ENCODE data around the gene MYCL. TPM values are rescaled to one million over a fixed set of nuclear protein-coding genes. Genes with fewer than 3 reads are reported as not detected.

The MYCL gene
- total and polyA plus RNA-seq, 2 of the 13 experiments (the other 11 are each of a cell fraction or from before 2014, with no cell fraction given), result 0.31 to 1.7 TPM

GRCh38 chr1:39845569-39846566, 55.8 kb downstream of the MYCL start (continued):
- TF ChIP-seq ZHX1 (CRISPR knock-in tag; IDR thresholded peaks at IDR 0.05; ENCODE audit: low read depth) (no peak), ZNF616 (CRISPR knock-in tag; IDR thresholded peaks at IDR 0.05; ENCODE audit: low read depth) (no peak), HMG20B (CRISPR knock-in tag; conservative IDR thresholded peaks at IDR 0.05) (no peak), NFIC (IDR thresholded peaks at IDR 0.05; ENCODE audit: low read length) (peak; percentile 82), ETV5 (CRISPR knock-in tag; IDR thresholded peaks at IDR 0.05; ENCODE audit: borderline replicate concordance) (no peak), POGZ (CRISPR knock-in tag; IDR thresholded peaks at IDR 0.05) (no peak), ZNF550 (CRISPR knock-in tag; IDR thresholded peaks at IDR 0.05; ENCODE audit: borderline replicate concordance) (no peak), SMARCC2 (IDR thresholded peaks at IDR 0.05) (no peak), RELA (CRISPR knock-in tag; IDR thresholded peaks at IDR 0.05) (peak; percentile 66; the same call in 1 of the 2 replicates)
- TF ChIP-seq, protein P1, sequence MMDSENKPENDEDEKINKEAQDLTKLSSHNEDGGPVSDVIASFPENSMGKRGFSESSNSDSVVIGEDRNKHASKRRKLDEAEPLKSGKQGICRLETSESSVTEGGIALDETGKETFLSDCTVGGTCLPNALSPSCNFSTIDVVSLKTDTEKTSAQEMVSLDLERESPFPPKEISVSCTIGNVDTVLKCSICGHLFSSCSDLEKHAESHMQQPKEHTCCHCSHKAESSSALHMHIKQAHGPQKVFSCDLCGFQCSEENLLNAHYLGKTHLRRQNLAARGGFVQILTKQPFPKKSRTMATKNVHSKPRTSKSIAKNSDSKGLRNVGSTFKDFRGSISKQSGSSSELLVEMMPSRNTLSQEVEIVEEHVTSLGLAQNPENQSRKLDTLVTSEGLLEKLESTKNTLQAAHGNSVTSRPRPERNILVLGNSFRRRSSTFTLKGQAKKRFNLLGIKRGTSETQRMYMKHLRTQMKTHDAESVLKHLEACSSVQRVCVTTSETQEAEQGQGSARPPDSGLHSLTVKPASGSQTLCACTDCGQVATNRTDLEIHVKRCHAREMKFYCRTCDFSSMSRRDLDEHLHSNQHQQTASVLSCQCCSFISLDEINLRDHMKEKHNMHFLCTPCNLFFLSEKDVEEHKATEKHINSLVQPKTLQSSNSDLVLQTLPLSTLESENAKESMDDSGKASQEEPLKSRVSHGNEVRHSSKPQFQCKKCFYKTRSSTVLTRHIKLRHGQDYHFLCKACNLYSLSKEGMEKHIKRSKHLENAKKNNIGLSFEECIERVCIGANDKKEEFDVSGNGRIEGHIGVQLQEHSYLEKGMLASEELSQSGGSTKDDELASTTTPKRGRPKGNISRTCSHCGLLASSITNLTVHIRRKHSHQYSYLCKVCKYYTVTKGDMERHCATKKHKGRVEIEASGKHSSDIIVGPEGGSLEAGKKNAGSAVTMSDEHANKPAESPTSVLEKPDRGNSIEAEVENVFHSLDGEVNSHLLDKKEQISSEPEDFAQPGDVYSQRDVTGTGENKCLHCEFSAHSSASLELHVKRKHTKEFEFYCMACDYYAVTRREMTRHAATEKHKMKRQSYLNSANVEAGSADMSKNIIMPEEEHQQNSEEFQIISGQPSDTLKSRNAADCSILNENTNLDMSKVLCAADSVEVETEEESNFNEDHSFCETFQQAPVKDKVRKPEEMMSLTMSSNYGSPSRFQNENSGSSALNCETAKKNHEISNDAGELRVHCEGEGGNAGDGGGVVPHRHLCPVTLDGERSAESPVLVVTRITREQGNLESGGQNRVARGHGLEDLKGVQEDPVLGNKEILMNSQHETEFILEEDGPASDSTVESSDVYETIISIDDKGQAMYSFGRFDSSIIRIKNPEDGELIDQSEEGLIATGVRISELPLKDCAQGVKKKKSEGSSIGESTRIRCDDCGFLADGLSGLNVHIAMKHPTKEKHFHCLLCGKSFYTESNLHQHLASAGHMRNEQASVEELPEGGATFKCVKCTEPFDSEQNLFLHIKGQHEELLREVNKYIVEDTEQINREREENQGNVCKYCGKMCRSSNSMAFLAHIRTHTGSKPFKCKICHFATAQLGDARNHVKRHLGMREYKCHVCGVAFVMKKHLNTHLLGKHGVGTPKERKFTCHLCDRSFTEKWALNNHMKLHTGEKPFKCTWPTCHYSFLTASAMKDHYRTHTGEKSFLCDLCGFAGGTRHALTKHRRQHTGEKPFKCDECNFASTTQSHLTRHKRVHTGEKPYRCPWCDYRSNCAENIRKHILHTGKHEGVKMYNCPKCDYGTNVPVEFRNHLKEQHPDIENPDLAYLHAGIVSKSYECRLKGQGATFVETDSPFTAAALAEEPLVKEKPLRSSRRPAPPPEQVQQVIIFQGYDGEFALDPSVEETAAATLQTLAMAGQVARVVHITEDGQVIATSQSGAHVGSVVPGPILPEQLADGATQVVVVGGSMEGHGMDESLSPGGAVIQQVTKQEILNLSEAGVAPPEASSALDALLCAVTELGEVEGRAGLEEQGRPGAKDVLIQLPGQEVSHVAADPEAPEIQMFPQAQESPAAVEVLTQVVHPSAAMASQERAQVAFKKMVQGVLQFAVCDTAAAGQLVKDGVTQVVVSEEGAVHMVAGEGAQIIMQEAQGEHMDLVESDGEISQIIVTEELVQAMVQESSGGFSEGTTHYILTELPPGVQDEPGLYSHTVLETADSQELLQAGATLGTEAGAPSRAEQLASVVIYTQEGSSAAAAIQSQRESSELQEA (CRISPR knock-in tag; IDR thresholded peaks at IDR 0.05; ENCODE audit: not compliant biosample characterization), result no peak
- TF ChIP-seq, protein P2, sequence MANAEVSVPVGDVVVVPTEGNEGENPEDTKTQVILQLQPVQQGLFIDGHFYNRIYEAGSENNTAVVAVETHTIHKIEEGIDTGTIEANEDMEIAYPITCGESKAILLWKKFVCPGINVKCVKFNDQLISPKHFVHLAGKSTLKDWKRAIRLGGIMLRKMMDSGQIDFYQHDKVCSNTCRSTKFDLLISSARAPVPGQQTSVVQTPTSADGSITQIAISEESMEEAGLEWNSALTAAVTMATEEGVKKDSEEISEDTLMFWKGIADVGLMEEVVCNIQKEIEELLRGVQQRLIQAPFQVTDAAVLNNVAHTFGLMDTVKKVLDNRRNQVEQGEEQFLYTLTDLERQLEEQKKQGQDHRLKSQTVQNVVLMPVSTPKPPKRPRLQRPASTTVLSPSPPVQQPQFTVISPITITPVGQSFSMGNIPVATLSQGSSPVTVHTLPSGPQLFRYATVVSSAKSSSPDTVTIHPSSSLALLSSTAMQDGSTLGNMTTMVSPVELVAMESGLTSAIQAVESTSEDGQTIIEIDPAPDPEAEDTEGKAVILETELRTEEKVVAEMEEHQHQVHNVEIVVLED (CRISPR knock-in tag; IDR thresholded peaks at IDR 0.05; ENCODE audit: borderline replicate concordance), result no peak
- TF ChIP-seq, protein P3, sequence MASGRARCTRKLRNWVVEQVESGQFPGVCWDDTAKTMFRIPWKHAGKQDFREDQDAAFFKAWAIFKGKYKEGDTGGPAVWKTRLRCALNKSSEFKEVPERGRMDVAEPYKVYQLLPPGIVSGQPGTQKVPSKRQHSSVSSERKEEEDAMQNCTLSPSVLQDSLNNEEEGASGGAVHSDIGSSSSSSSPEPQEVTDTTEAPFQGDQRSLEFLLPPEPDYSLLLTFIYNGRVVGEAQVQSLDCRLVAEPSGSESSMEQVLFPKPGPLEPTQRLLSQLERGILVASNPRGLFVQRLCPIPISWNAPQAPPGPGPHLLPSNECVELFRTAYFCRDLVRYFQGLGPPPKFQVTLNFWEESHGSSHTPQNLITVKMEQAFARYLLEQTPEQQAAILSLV (CRISPR knock-in tag; IDR thresholded peaks at IDR 0.05; ENCODE audit: borderline replicate concordance), result no peak
